HepG2 (cell line): ENCODE data around the gene IDH3A. TPM values are rescaled to one million over a fixed set of nuclear protein-coding genes. Genes with fewer than 3 reads are reported as not detected.

Source experiments
- ATAC-seq: fragments of 200-7000 bp; cut with Tn5 transposase; 3 replicates; pipeline ENCODE4 v1.9.1; 2020; ENCODE audit warnings: mild to moderate bottlenecking, moderate library complexity
- BruUV-seq: library from RNA; stranded (reverse); fragments of 400-500 nt; replicated peaks from 2 replicates; lab custom pipeline; 2021; lab: Mats Ljungman, UMichigan
- CTCF ChIA-PET: fragments of 300-600 bp; formaldehyde crosslinking; extraction: SDS; loops from one replicate; lab custom pipeline; 2021; ENCODE audit warnings: low total read pairs, inconsistent platforms, low intra/inter-chr PET ratio; lab: Yijun Ruan, JAX
- POLR2A ChIA-PET: fragments of 350-600 bp; sonication (Branson Sonifier 250); formaldehyde crosslinking; loops from one replicate; lab custom pipeline; 2020; ENCODE audit warnings: antibody characterized with exemption, inconsistent platforms; lab: Yijun Ruan, JAX
- DNase-seq: peaks from one replicate; pipeline ENCODE4 v3.0.0-alpha.2; 2015; ENCODE audit warnings: low spot score
- FAIRE-seq: peaks from 3 replicates; lab custom pipeline; 2011; peaks lifted over from hg19 to GRCh38; lab: Jason Lieb, UNC
- H2AFZ ChIP-seq: one replicate; pipeline ENCODE4 v1.6.1; 2011; ENCODE audit warnings: low read length, inconsistent platforms
- H3K27ac ChIP-seq: fragments of 300-600 bp; 3 replicates; pipeline ENCODE4 v1.8.0; 2011; ENCODE audit warnings: mixed run types, mild to moderate bottlenecking, mixed read lengths, low read length, inconsistent platforms; ENCODE audit not compliant: insufficient read depth; ENCODE audit errors: extremely low read length
- H3K27me3 ChIP-seq, 2 experiments: fragments of 200-600 bp in 1 of 2; 2 replicates in 1 of 2; 3 replicates in 1 of 2; pipeline versions ENCODE4 v1.6.0 to v1.8.0; 2011; ENCODE audit warnings: low read length in 2 of 2, mild to moderate bottlenecking in 2 of 2, moderate library complexity in 2 of 2, inconsistent platforms in 1 of 2; ENCODE audit not compliant: insufficient read depth in 2 of 2, control insufficient read depth in 1 of 2
- H3K36me3 ChIP-seq, 2 experiments: fragments of 200-600 bp in 1 of 2; replicated peaks in 1 of 2; 2 replicates in 1 of 2; 3 replicates in 1 of 2; pipeline versions ENCODE4 v1.5.1 to v1.8.0; 2011; ENCODE audit warnings: low read length in 2 of 2, inconsistent platforms in 1 of 2; ENCODE audit not compliant: insufficient read depth in 2 of 2, control insufficient read depth in 1 of 2
- H3K4me1 ChIP-seq: 2 replicates; pipeline ENCODE4 v1.5.1; 2012; ENCODE audit warnings: low read length, inconsistent platforms; ENCODE audit not compliant: insufficient read depth
- H3K4me2 ChIP-seq: 2 replicates; pipeline ENCODE4 v1.6.0; 2011; ENCODE audit warnings: low read depth, low read length, inconsistent platforms
- H3K4me3 ChIP-seq, 3 experiments: fragments of 200-600 bp in 1 of 3; sonication (generic), shearing (Covaris generic) in 1 of 3; replicated peaks in 1 of 3; 2 replicates each; pipeline ENCODE4 v1.5.1; 2011 to 2016; ENCODE audit warnings: low read length in 3 of 3, inconsistent platforms in 2 of 3, low read depth in 2 of 3, mild to moderate bottlenecking in 2 of 3, control low read depth in 1 of 3, mixed read lengths in 1 of 3; ENCODE audit not compliant: insufficient read depth in 1 of 3
- H3K79me2 ChIP-seq: one replicate; pipeline ENCODE4 v1.6.1; 2011; ENCODE audit warnings: low read length, inconsistent platforms; ENCODE audit not compliant: insufficient read depth
- H3K9ac ChIP-seq: 2 replicates; pipeline ENCODE4 v1.6.0; 2011; ENCODE audit warnings: mild to moderate bottlenecking, low read depth, low read length, inconsistent platforms; ENCODE audit not compliant: insufficient read depth
- H3K9me3 ChIP-seq: 2 replicates; pipeline ENCODE4 v1.5.1; 2012; ENCODE audit warnings: mild to moderate bottlenecking, low read length
- H4K20me1 ChIP-seq: 2 replicates; pipeline ENCODE4 v1.6.0; 2011; ENCODE audit warnings: inconsistent platforms, mild to moderate bottlenecking, low read length, moderate library complexity; ENCODE audit not compliant: insufficient read depth
- ATF7 ChIP-seq, 2 experiments: fragments of 450-650 bp in 1 of 2; sonication (generic) in 1 of 2; formaldehyde crosslinking in 1 of 2; IDR thresholded peaks; 2 replicates each; pipeline versions ENCODE4 v1.4.0 to v1.6.1; 2016 to 2020; ENCODE audit warnings: antibody characterized with exemption in 1 of 2, mild to moderate bottlenecking in 1 of 2, missing genetic modification reagents in 1 of 2
- BRCA1 ChIP-seq: sonication (generic); formaldehyde crosslinking; IDR thresholded peaks from 2 replicates; pipeline ENCODE4 v1.4.0; 2020; ENCODE audit warnings: missing genetic modification reagents
- CEBPZ ChIP-seq: IDR thresholded peaks from 2 replicates; pipeline ENCODE4 v1.6.1; 2012; ENCODE audit warnings: low read length, improper control_type of control experiment
- CTCF ChIP-seq: sonication (generic); formaldehyde crosslinking; IDR thresholded peaks from 2 replicates; pipeline ENCODE4 v1.5.0; 2020; ENCODE audit warnings: mild to moderate bottlenecking, missing genetic modification reagents, moderate library complexity
- KDM2A ChIP-seq: sonication (generic); formaldehyde crosslinking; IDR thresholded peaks from 2 replicates; pipeline ENCODE4 v1.4.0; 2020; ENCODE audit warnings: low read depth, missing genetic modification reagents, borderline replicate concordance
- KLF9 ChIP-seq: IDR thresholded peaks from 2 replicates; pipeline ENCODE4 v1.6.1; 2016; ENCODE audit warnings: low read depth
- PITX1 ChIP-seq: sonication (generic); formaldehyde crosslinking; IDR thresholded peaks from 2 replicates; pipeline ENCODE4 v1.5.1; 2020; ENCODE audit warnings: mild to moderate bottlenecking, missing genetic modification reagents
- RAD21 ChIP-seq: fragments of 450-650 bp; formaldehyde crosslinking; IDR thresholded peaks from 2 replicates; pipeline ENCODE4 v1.5.0; 2020; ENCODE audit warnings: mild to moderate bottlenecking
- RAD51 ChIP-seq: fragments of 450-650 bp; IDR thresholded peaks from 2 replicates; pipeline ENCODE4 v1.6.1; 2016; ENCODE audit warnings: borderline replicate concordance
- SIN3B ChIP-seq: fragments of 150-350 bp; IDR thresholded peaks from 2 replicates; pipeline ENCODE4 v1.6.1; 2014; ENCODE audit warnings: low read length
- SMAD3 ChIP-seq: sonication (generic); formaldehyde crosslinking; IDR thresholded peaks from 2 replicates; pipeline ENCODE4 v1.4.0; 2020; ENCODE audit warnings: missing genetic modification reagents
- XRCC5 ChIP-seq: fragments of 200-400 bp; formaldehyde crosslinking; optimal IDR thresholded peaks from 2 replicates; pipeline ENCODE3; 2017; ENCODE audit warnings: mild to moderate bottlenecking, low read length
- ZBTB1 ChIP-seq: sonication (generic); formaldehyde crosslinking; IDR thresholded peaks from 2 replicates; pipeline ENCODE4 v1.4.0; 2020; ENCODE audit warnings: missing genetic modification reagents, borderline replicate concordance
- ZBTB7A ChIP-seq: sonication (generic); formaldehyde crosslinking; IDR thresholded peaks from 2 replicates; pipeline ENCODE4 v1.8.0; 2022; ENCODE audit warnings: mild to moderate bottlenecking, missing genetic modification reagents
- ZFAT ChIP-seq: sonication (generic); formaldehyde crosslinking; conservative IDR thresholded peaks from 2 replicates; pipeline ENCODE4 v1.8.1; 2023; ENCODE audit warnings: missing genetic modification reagents, inconsistent platforms
- ZNF12 ChIP-seq: sonication (generic); formaldehyde crosslinking; IDR thresholded peaks from 2 replicates; pipeline ENCODE4 v1.5.0; 2020; ENCODE audit warnings: missing genetic modification reagents
- ZNF207 ChIP-seq: fragments of 450-650 bp; IDR thresholded peaks from 2 replicates; pipeline ENCODE4 v1.6.1; 2016; ENCODE audit warnings: antibody characterized with exemption, borderline replicate concordance
- ZNF563 ChIP-seq: sonication (generic); formaldehyde crosslinking; IDR thresholded peaks from 2 replicates; pipeline ENCODE4 v1.8.0; 2022; ENCODE audit warnings: mild to moderate bottlenecking, moderate library complexity, missing genetic modification reagents
- ZNF761 ChIP-seq: sonication (generic); formaldehyde crosslinking; conservative IDR thresholded peaks from 2 replicates; pipeline ENCODE4 v1.4.0; 2020; ENCODE audit warnings: mild to moderate bottlenecking, missing genetic modification reagents
- WGBS: methylation state at CpG from one replicate; pipeline ENCODE4 v1.1.6; 2017; ENCODE audit warnings: low lambda C conversion rate; 5-methylcytosine and 5-hydroxymethylcytosine counted together
- in situ Hi-C: cut with HindIII; loops from 2 replicates; pipeline ENCODE4 v1.10.0; 2017; ENCODE audit warnings: low pct_unique_long_range_greater_than_20kb; ENCODE audit not compliant: extremely low pct_ligation_motif_present
- intact Hi-C: fragments of 100-400 bp; cut with micrococcal nuclease; formaldehyde crosslinking; loops from one replicate; pipeline ENCODE4 v1.10.0; 2022; ENCODE audit not compliant: unreplicated experiment
- polyA plus RNA-seq, 8 experiments: library from polyadenylated mRNA; depleted of rRNA in 3 of 8; stranded (reverse) in 7 of 8; unstranded in 1 of 8; fragments of >200 nt; fragmentation: Illumina TruSeq in 4 of 8; extraction: Trizol in 4 of 8; gene quantifications; 2 replicates each; pipeline versions ENCODE4 v1.2.1 to v1.2.3, GENCODE V29; 2011 to 2016; ENCODE audit warnings: low read depth in 4 of 8, missing spikeins in 1 of 8, mixed read lengths in 1 of 8; ENCODE audit not compliant: insufficient read depth in 1 of 8
- total RNA-seq, 5 experiments: library from RNA; depleted of rRNA; stranded (reverse); fragments of >200 nt; fragmentation: Illumina TruSeq; extraction: Trizol; gene quantifications; 2 replicates each; pipeline ENCODE4 v1.2.3, GENCODE V29; 2016; ENCODE audit warnings: low read depth in 1 of 5
- TF ChIP-seq, protein P1 (sequence below): IDR thresholded peaks from 2 replicates; pipeline ENCODE4 v1.6.1; 2016; ENCODE audit warnings: low read depth, borderline replicate concordance

The IDH3A gene
- total and polyA plus RNA-seq, 2 of the 13 experiments (the other 11 are each of a cell fraction or from before 2014, with no cell fraction given), result 40.7 to 50.7 TPM

GRCh38 chr15:78195735-78196201 lies 46.6 kb downstream of the IDH3A start:
- no peak overlapping the region for H2AFZ ChIP-seq
- in situ Hi-C loops, result loop anchor here (5.0 kb wide), 1 partner anchor 83 kb away; no protein-coding TSS in a partner anchor
- peak; percentile 10 for DNase-seq
- no peak for TF ChIP-seq ATF7 (IDR thresholded peaks at IDR 0.05)
- TF ChIP-seq ATF7 (CRISPR knock-in tag; IDR thresholded peaks at IDR 0.05), result no peak
- TF ChIP-seq RAD21 (CRISPR knock-in tag), result peak; percentile 87
- peak; percentile 33; the same call in 1 of the 2 replicates for TF ChIP-seq KDM2A (CRISPR knock-in tag)
- no peak for TF ChIP-seq RAD51
- TF ChIP-seq ZNF12 (CRISPR knock-in tag), result no peak
- no peak for TF ChIP-seq BRCA1 (CRISPR knock-in tag)
- TF ChIP-seq, protein P1, sequence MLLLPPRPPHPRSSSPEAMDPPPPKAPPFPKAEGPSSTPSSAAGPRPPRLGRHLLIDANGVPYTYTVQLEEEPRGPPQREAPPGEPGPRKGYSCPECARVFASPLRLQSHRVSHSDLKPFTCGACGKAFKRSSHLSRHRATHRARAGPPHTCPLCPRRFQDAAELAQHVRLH (CRISPR knock-in tag), result 0 out of 2 replicates have a peak, but pooled peaks have one; percentile 22
- no peak for TF ChIP-seq SIN3B
- no peak for TF ChIP-seq ZNF207
- TF ChIP-seq KLF9 (CRISPR knock-in tag), result no peak
- no peak for TF ChIP-seq PITX1
- no peak for TF ChIP-seq ZBTB7A
- TF ChIP-seq ZFAT (CRISPR knock-in tag), result no peak
- peak; percentile 63 for TF ChIP-seq XRCC5
- TF ChIP-seq ZBTB1 (CRISPR knock-in tag), result no peak
- no peak for TF ChIP-seq ZNF761
- no peak for TF ChIP-seq ZNF563 (CRISPR knock-in tag)
- TF ChIP-seq CEBPZ, result no peak
- 0 out of 2 replicates have a peak, but pooled peaks have one; percentile 33 for TF ChIP-seq SMAD3 (CRISPR knock-in tag)
- peak; percentile 91 for TF ChIP-seq CTCF

More at GRCh38 chr15:78195735-78196201, 46.6 kb downstream of the IDH3A start:
- Histone ChIP-seq H3K27me3 (peaks cover 0 to 6% of the 10 kb centered on the region in 2 experiments; a peak in 2 of 5 replicates), H4K20me1 (no peaks in the 10 kb centered on the region), H3K27ac (no peak overlapping the region), H3K4me2 (no peak overlapping the region), H3K9ac (no peak overlapping the region), H3K4me3 (no peak overlapping the region), H3K9me3 (no peaks in the 10 kb centered on the region), H3K36me3 (no peaks in the 10 kb centered on the region), H3K4me1 (no peaks in the 10 kb centered on the region), H3K79me2 (no peaks in the 10 kb centered on the region)
- no TSS peak for BruUV-seq
- WGBS, result 0% methylated on average over 5 of the region's 7 CpGs
- FAIRE-seq (peak; percentile 26), ATAC-seq (peak; percentile 91)
- ChIA-PET POLR2A (no interaction called here), CTCF (interaction anchor here (1.3 to 4.1 kb wide), 5 partner anchors 18 to 229 kb away, joined by 3 to 43 read pairs (median 12); partner anchors contain the start of gene CIB2)
- intact Hi-C loops, result loop anchor here (1.0 to 5.0 kb wide), 2 partner anchors 193 to 236 kb away; no protein-coding TSS in a partner anchor
